Stimulated activated CD8-positive, alpha-beta memory T cell treated with anti-CD3 and anti-CD28 coated beads, Interleukin-4, amount 100 ng/mL, for 1 hour (primary cell): ENCODE measurements around the gene MAP4K4.
A peak's percentile ranks its signal among the peaks of the same experiment; 100 is the strongest.

Experiments
- DNase-seq, 2 donors: peaks; one replicate each; pipeline ENCODE4 v3.0.0-alpha.2; 2020; ENCODE audit warnings: low read depth in 2 of 2, low spot score in 1 of 2

Gene MAP4K4

DNA sequence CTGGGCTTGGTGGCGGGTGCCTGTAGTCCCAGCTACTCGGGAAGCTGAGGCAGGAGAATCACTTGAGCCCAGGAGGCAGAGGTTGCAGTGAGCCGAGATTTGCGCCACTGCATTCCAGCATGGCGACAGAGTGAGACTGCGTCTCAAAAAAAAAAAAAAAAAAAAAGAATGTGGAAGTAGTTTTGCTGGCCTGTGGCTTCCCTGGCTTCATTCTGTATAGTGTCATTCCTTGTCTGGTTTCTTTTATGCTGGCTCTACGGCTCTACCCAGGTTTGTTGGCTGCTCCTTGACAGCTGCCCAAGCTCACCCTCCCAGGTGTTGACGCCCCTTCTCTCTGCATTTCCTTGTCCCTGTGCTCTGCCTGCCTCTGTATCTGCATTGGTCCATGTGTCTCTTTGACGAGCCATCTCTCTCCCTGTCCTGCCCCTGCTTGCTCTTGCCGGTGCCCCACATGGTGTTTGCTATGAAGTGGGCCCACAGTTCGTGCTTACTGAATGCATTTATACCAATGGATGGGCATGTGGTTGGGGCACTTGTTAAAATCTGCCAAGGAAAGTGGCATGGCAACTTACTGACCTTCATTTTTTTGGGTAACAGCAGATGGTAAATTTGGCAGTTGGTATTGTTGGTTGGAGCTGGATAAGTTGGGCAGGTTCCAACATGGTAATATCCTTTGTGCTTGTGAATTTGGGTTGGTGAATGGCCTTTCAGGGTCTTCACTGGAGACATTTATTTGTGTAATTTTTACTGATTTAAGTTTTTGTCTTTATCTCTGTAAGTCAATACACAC is 113.9 kb downstream of the MAP4K4 start:
- DNase-seq, result no peak

- DNase-seq, result no peak
Observed at GRCh38 chr2:101812226-101812625, 114.7 kb downstream of the MAP4K4 start.

- DNase-seq, result no peak
Observed at GRCh38 chr2:101814752-101815151, 117.2 kb downstream of the MAP4K4 start.

- no peak for DNase-seq
Observed at GRCh38 chr2:101815154-101815553, 117.6 kb downstream of the MAP4K4 start.

- DNase-seq, result no peak
Observed at GRCh38 chr2:101815739-101816391, 118.4 kb downstream of the MAP4K4 start.

- DNase-seq, result no peak
Observed at GRCh38 chr2:101816598-101816997, 119.1 kb downstream of the MAP4K4 start.

DNA sequence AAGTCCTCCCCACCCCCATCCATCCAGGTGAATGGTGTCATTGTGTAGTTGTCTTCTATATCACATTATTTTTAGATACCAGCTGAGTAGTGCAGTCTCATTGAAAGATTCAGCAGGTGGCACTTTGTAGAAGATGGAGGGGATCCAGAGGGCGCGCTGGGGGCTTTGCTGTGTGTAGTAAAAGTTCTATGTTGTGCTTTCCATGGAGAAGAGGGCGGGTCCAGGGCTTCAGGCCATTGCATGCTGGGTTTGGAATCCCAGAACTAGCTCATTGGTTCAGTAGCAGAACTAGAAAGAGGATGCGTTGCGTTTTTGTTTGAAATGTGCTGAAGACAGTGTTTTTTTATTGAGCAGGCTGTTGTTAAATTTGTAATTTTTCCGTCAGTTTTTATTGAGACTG is 120.0 kb downstream of the MAP4K4 start:
- no peak for DNase-seq

DNA sequence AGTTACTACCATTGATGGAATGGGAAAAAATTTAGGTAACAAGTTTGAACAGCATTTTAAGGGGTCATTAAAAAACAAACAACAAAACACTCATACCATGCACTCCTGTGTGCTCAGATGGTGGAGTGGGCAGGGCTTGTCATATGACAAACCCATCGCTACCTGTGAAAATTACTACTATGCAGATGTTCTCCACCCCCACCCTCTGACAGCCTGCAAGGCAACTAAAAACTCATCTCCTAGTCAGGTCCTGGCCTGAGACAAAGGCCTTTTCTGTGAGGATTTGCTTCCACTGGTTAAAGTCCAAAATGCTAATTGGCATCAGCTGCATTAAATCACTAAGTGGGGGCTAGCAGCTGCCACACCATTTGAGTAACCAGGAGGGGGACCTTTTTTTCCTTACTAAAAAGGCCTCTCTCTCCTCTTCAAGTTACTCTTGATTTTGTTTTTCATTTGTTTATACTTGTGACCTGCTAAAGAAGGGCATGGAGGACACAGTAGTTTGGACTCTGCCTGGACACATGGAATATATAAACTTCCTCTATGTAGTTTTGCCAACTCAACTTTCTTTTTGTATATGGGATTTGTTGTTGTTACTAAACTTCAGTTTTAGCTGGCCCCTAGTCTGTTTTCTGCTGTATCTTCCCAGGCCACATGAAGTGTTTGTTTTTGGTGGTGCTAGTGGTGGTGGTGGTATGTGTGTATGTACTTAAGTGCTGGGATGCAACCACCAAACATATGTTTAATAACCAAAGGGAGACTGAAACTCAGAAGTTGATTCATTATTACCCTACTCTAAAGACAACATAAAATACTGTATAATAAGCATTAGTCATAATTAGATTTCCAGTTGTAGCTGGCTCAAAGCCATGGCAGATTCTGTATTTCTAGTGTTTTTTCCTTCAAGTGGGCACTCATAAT is 121.3 kb downstream of the MAP4K4 start:
- no peak for DNase-seq

GRCh38 chr2:101820519-101820918 is 123.0 kb downstream of the MAP4K4 start:
- DNase-seq, result no peak

DNA sequence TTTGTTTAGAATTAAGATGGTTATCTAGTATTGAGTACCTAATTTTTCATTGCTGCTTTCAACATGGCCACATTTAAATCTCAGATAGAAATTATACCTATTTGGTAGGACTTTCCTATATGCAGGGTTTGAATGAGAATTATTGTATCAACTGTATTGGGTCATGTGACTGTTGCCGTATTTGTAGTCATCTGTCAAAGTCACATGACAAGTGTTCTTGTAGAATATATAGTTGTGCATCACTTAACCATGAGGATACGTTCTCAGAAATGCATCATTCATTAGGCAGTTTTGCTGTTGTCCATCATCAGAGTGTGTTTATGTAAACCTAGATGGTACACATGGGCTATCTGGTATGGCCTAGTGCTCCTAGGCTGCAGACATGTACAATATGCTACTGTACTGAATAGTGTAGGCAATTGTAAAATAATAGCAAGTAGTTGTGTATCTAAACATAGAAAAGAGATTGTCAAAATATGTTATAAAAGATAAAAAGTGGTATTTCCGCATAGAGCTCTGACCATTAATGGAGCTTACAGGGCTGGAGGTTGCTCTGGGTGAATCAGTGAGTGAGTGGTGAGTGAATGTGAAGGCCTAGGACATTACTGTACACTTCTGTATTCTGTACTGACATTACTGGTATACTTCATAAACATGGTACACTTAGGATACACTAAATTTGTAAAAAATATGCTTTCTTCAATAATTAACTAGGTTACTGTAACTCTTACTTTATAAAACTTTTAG is 123.7 kb downstream of the MAP4K4 start:
- DNase-seq, result no peak

- no peak for DNase-seq
Observed at GRCh38 chr2:101821828-101822458, 124.4 kb downstream of the MAP4K4 start.

DNA sequence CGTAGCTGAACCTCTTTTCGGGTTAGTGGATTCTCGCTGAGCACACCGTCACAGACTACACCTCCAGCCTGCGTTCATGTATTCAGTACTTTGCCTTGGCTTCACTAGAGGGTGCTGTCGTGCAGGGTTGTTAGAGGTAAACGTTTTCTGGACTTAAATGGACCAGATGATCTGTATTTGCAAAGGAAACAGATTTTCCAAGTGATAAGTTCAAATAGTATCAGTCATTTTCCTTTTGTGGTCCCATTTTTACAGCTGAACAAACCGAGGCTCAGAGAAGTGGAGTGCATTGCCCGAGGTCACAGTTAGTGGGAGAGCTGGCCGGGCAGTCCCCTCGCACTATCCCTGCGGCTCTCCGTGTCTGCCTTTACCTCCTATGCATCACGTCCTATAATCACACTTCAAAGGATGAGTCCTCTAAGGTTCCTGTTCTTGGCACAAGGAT is 125.9 kb downstream of the MAP4K4 start:
- peak; percentile 17 to 46 for DNase-seq

DNA sequence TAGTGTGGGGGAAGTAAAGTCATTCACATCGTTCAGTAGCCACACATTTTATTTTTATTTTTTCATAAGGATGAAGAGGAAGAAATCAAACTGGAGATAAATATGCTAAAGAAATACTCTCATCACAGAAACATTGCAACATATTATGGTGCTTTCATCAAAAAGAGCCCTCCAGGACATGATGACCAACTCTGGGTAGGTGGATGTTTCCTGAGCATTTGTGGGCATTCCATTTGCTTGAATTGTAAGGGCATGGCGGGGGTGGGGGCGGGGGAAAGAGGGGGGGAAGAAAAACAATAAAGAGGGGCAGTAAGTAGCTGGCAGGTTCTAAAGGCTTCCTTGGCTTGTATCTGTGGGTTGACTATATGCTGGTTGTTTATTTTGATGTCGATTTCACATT is 126.4 kb downstream of the MAP4K4 start:
- no peak for DNase-seq

DNA sequence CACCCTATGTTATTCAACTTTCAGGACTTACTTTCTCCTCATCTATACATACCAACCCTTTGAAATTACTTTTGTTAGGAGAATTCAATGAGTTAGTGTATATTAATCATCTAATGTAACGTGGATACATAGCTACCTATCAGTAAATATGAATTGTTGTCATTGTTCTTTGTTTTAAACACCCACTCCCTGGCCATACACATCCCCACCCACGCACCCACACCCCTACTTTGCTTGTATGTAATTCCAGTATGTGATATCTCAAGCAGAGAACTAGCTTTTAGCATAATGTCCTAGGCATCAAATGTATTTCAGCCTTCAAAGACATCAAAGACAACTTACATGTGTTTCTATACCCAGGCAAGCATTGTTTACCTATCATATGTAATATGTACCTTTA is 129.2 kb downstream of the MAP4K4 start:
- DNase-seq, result no peak

GRCh38 chr2:101827246-101827645 is 129.7 kb downstream of the MAP4K4 start:
- DNase-seq, result no peak

DNA sequence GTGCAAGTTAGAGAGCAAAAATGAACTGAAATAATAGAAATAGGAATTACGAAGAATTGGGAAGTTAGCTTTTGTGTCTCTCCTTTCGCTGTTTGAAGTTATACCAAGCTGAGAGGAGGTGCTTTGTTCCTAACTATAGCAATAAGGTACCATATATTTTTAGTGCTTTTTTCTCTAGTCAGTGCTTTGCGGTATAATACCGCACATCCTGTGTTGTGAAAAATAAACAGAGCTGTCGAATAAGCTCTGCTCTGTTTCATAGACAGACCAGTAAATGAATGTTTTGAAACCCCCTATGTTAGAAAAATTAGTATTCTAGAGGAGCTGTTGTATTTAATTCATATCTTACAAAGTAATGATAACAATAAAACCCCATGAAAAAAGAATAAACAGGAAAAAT is 130.8 kb downstream of the MAP4K4 start:
- no peak for DNase-seq

DNA sequence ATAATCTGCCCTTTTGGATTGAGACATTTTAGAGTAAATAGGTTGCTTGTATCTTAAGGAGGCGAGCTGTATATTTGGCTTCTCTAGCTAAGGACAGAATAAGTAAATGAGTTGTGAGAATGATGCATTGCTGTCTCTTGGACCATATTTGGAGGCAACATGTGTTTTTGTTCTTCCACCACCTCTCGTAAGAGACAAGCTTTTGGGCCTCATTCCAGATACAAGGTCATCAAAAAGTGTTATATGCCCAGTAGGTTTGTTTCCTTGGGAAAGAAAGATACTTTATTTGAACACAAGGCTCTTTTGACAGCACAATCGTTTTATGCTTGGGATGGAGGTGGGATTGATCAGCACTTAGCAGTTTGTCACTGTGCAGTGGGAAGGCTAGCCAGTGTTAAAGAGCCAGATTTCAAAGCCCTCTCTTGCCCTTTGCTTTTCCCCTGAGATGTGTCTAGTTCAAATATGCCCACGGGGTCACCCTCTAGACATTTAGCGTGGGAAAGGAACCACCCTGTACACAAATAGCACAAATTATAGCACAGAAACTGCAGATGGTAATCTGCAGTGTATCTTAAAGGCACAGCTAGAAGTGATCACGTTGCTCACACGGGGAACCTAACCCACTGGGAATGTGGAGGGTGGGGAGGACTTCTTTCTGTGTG is 131.3 kb downstream of the MAP4K4 start:
- no peak for DNase-seq

DNA sequence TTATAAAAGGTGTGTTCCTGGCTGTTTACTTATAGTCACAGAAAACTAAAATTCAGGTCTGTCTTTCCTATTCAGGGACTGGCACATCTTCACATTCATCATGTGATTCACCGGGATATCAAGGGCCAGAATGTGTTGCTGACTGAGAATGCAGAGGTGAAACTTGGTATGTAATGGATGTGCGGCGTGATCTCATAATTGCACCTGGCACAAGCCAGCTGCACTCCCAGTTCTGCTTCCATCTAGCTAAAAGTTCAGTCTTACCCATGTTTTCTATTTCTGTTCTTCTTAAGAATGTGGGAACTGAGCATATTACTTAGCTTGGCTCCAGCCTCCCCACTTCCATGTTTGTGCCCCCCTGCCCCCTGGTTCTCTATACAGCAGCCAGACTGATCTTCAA is 131.9 kb downstream of the MAP4K4 start:
- no peak for DNase-seq

- no peak for DNase-seq
Observed at GRCh38 chr2:101830146-101830545, 132.6 kb downstream of the MAP4K4 start.

DNA sequence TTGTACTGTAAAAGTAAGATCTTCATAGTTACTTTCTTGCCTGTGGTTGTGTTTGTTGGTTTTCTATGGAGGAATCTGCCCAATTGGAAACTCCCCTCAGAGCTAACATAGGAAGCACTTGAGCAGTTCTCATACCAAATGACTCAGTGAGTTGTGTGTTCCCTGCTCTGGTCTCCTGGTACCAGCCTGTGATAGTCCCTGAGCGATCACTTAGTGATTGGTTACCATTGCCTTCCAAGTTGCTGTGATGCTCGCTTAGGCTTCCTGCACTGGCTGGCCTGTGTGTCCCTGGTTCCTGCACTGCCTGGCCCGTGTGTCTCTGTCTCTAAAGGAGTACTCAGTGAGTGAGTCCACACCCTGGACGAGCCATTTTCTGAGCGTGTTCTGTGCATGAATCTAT is 133.0 kb downstream of the MAP4K4 start:
- DNase-seq, result no peak
